Panc1 (cell line): ENCODE results near the gene PCSK5. TPM values are rescaled to one million over a fixed set of nuclear protein-coding genes. Genes with fewer than 3 reads are reported as not detected.

ENCODE experiments used
- ATAC-seq: fragments of 200-7000 bp; cut with Tn5 transposase; 2 replicates; pipeline ENCODE4 v1.9.1; 2020; ENCODE audit warnings: mild to moderate bottlenecking, moderate library complexity
- BruUV-seq: library from RNA; stranded (reverse); fragments of 400-500 nt; replicated peaks from 2 replicates; lab custom pipeline; 2021; lab: Mats Ljungman, UMichigan
- CTCF ChIA-PET: fragments of 300-600 bp; sonication (Branson Sonifier 250); formaldehyde crosslinking; loops from one replicate; lab custom pipeline; 2022; ENCODE audit warnings: antibody characterized with exemption; lab: Charles Lee
- POLR2A ChIA-PET: fragments of 300-600 bp; sonication (Branson Sonifier 250); formaldehyde crosslinking; loops from one replicate; lab custom pipeline; 2022; ENCODE audit warnings: antibody characterized with exemption; lab: Charles Lee
- DNase-seq: peaks from one replicate; pipeline ENCODE4 v3.0.0-alpha.2; 2010; ENCODE audit warnings: low read depth, low spot score
- H3K27ac ChIP-seq: 2 replicates; pipeline ENCODE4 v1.5.1; 2011; ENCODE audit warnings: mild to moderate bottlenecking, low read length, inconsistent platforms
- H3K27me3 ChIP-seq: fragments of 200-500 bp; sonication (Bioruptor generic); 2 replicates; pipeline ENCODE4 v1.6.0; 2014; ENCODE audit warnings: low read length, inconsistent platforms; ENCODE audit not compliant: control insufficient read depth, insufficient read depth
- H3K36me3 ChIP-seq: fragments of 200-500 bp; sonication (Bioruptor generic); 2 replicates; pipeline ENCODE4 v1.5.1; 2014; ENCODE audit warnings: inconsistent platforms, mild to moderate bottlenecking, low read length, moderate library complexity; ENCODE audit not compliant: control insufficient read depth, insufficient read depth
- H3K4me1 ChIP-seq: 2 replicates; pipeline ENCODE4 v1.5.1; 2011; ENCODE audit warnings: inconsistent platforms, mild to moderate bottlenecking, low read length, moderate library complexity; ENCODE audit not compliant: control insufficient read depth, insufficient read depth
- H3K4me3 ChIP-seq, 2 experiments: 2 replicates each; pipeline ENCODE4 v1.5.1; 2011 to 2012; ENCODE audit warnings: low read depth in 2 of 2, low read length in 2 of 2, mild to moderate bottlenecking in 2 of 2, inconsistent platforms in 1 of 2, moderate library complexity in 1 of 2
- H3K9me3 ChIP-seq: fragments of 200-500 bp; sonication (Bioruptor generic); 2 replicates; pipeline ENCODE4 v1.5.1; 2014; ENCODE audit warnings: low read depth, mild to moderate bottlenecking, inconsistent platforms, low read length, moderate library complexity; ENCODE audit not compliant: control insufficient read depth, insufficient read depth
- CTCF ChIP-seq: fragments of 450-650 bp; IDR thresholded peaks from 2 replicates; pipeline ENCODE4 v1.5.1; 2017; ENCODE audit warnings: mild to moderate bottlenecking
- POLR2AphosphoS5 ChIP-seq: IDR thresholded peaks from 2 replicates; pipeline ENCODE4 v1.6.1; 2012; ENCODE audit warnings: mild to moderate bottlenecking, low read depth, low read length, moderate library complexity
- REST ChIP-seq, 2 experiments: IDR thresholded peaks; 2 replicates each; pipeline ENCODE4 v1.6.1; 2011 to 2012; ENCODE audit warnings: low read depth in 2 of 2, control low read depth in 1 of 2, low read length in 1 of 2, mild to moderate bottlenecking in 1 of 2, moderate library complexity in 1 of 2; ENCODE audit not compliant: insufficient read depth in 1 of 2
- SIN3A ChIP-seq: IDR thresholded peaks from 2 replicates; pipeline ENCODE4 v1.6.1; 2012; ENCODE audit warnings: low read depth, mild to moderate bottlenecking, low read length, moderate library complexity, borderline replicate concordance; ENCODE audit not compliant: insufficient read depth
- TCF7L2 ChIP-seq: IDR thresholded peaks from 2 replicates; pipeline ENCODE4 v1.6.1; 2011; ENCODE audit warnings: mild to moderate bottlenecking, low read depth, low read length, inconsistent platforms
- in situ Hi-C: cut with HindIII; loops from 2 replicates; pipeline ENCODE4 v1.10.0; 2016; ENCODE audit warnings: low sequenced_read_pairs, low pct_unique_long_range_greater_than_20kb
- intact Hi-C: fragments of 100-400 bp; cut with micrococcal nuclease; formaldehyde crosslinking; loops from one replicate; pipeline ENCODE4 v1.10.0; 2022; ENCODE audit not compliant: unreplicated experiment
- total RNA-seq: library from RNA; stranded (reverse); gene quantifications from one replicate; pipeline ENCODE4 v1.2.1, GENCODE V29; 2021; ENCODE audit not compliant: unreplicated experiment

Gene PCSK5
- total RNA-seq, 1 experiment from 2014 or later: 0.21 TPM

DNA sequence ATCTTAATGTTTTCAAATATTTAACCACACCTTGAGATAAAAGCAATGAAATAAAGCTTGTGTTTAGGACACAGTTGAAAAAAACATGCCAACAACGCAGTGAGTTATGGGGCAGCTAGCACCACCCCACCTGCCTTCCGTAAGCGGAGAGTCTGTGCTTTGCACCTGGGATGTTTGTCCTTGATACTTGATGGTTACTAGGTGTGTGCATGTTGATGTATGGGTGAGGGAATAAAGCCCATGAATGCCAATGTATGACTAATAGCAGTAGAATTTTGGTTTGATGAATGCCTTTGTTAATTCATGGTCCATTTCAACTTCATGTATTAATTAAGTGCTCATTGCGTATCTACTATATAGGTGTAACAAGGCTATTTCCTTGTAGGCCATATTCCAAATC, 74.0 kb downstream of the PCSK5 start:
- POLR2A ChIA-PET: no interaction called here
- H3K9me3 ChIP-seq: no peaks in the 10 kb centered on the region
- H3K36me3 ChIP-seq: no peaks in the 10 kb centered on the region
- no peaks in the 10 kb centered on the region for H3K27me3 ChIP-seq
- CTCF ChIA-PET: no interaction called here
- no TSS peak for BruUV-seq
- intact Hi-C loops: no loop called here
- ATAC-seq: no peak
- in situ Hi-C loops: no loop called here
- no peak overlapping the region for H3K4me3 ChIP-seq
- DNase-seq: no peak
- TF ChIP-seq REST (IDR thresholded peaks at IDR 0.05; ENCODE audit: insufficient read depth in 1 of 2, low read depth in 2 of 2, low read length in 1 of 2): no peak
- no peak for TF ChIP-seq TCF7L2
- no peak for TF ChIP-seq POLR2AphosphoS5
- TF ChIP-seq CTCF: no peak
- TF ChIP-seq SIN3A: no peak
- no peak overlapping the region for H3K27ac ChIP-seq
- no peaks in the 10 kb centered on the region for H3K4me1 ChIP-seq

DNA sequence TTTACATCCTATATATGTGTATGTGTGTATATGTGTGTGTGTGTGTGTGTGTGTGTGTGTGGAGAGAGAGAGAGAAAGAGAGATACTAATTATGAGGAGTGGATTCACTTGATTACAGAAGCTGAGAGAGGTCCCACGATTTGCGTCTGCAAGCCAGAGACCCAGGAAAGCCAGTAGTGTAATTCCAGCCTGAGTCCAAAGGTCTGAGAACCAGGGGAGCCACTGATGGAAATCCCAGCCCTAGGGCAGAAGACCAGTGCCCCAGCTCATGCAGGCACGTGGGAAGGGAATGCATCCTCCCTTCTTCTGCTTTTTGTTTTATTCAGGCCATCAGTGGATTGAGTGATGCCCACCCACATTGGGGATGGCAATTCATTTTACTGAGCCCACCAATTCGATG, 74.8 kb downstream of the PCSK5 start:
- in situ Hi-C loops (no loop called here), intact Hi-C loops (no loop called here)
- CTCF ChIA-PET: no interaction called here
- H3K9me3 ChIP-seq: no peaks in the 10 kb centered on the region
- H3K36me3 ChIP-seq: no peaks in the 10 kb centered on the region
- H3K4me3 ChIP-seq: no peak overlapping the region
- ATAC-seq: no peak
- H3K27me3 ChIP-seq: no peaks in the 10 kb centered on the region
- POLR2A ChIA-PET: no interaction called here
- no peak overlapping the region for H3K27ac ChIP-seq
- TF ChIP-seq SIN3A: no peak
- TF ChIP-seq POLR2AphosphoS5: no peak
- no peaks in the 10 kb centered on the region for H3K4me1 ChIP-seq
- DNase-seq: no peak
- BruUV-seq: no TSS peak

GRCh38 chr9:75967556-75967955, 77.1 kb downstream of the PCSK5 start:
- DNase-seq: no peak
- ATAC-seq: no peak
- no peak for TF ChIP-seq REST (IDR thresholded peaks at IDR 0.05; ENCODE audit: insufficient read depth in 1 of 2, low read depth in 2 of 2, low read length in 1 of 2)
- no peak for TF ChIP-seq POLR2AphosphoS5
- TF ChIP-seq TCF7L2: no peak
- no peak for TF ChIP-seq CTCF
- no peak for TF ChIP-seq SIN3A
- ChIA-PET CTCF (no interaction called here), POLR2A (no interaction called here)
- no peaks in the 10 kb centered on the region for H3K27me3 ChIP-seq
- H3K9me3 ChIP-seq: no peaks in the 10 kb centered on the region
- H3K4me1 ChIP-seq: no peaks in the 10 kb centered on the region
- intact Hi-C loops (no loop called here), in situ Hi-C loops (no loop called here)
- no TSS peak for BruUV-seq
- H3K36me3 ChIP-seq: no peaks in the 10 kb centered on the region
- no peak overlapping the region for H3K4me3 ChIP-seq
- H3K27ac ChIP-seq: no peak overlapping the region
